Skeletal muscle satellite cell (primary cell): ENCODE results near the gene TMEM163.

Experiments
- H3K27me3 ChIP-seq: 2 replicates; pipeline ENCODE4 v1.7.0; 2013; ENCODE audit warnings: low read length; ENCODE audit not compliant: control insufficient read depth, insufficient read depth
- H3K36me3 ChIP-seq: 2 replicates; pipeline ENCODE4 v1.7.0; 2013; ENCODE audit warnings: mild to moderate bottlenecking, control low read depth, low read length; ENCODE audit not compliant: insufficient read depth
- H3K4me1 ChIP-seq: 2 replicates; pipeline ENCODE4 v1.7.0; 2013; ENCODE audit warnings: low read length; ENCODE audit not compliant: control insufficient read depth, insufficient read depth
- H3K4me2 ChIP-seq: 2 replicates; pipeline ENCODE4 v1.7.0; 2013; ENCODE audit warnings: mild to moderate bottlenecking, low read length
- H3K4me3 ChIP-seq: 2 replicates; pipeline ENCODE4 v1.7.0; 2013; ENCODE audit warnings: low read length
- H3K9ac ChIP-seq: 2 replicates; pipeline ENCODE4 v1.7.0; 2013; ENCODE audit warnings: mild to moderate bottlenecking, low read depth, low read length, moderate library complexity
- H3K9me3 ChIP-seq: replicated peaks from 2 replicates; pipeline ENCODE4 v1.7.0; 2013; ENCODE audit warnings: mild to moderate bottlenecking, control low read depth, low read length

TMEM163 gene

DNA sequence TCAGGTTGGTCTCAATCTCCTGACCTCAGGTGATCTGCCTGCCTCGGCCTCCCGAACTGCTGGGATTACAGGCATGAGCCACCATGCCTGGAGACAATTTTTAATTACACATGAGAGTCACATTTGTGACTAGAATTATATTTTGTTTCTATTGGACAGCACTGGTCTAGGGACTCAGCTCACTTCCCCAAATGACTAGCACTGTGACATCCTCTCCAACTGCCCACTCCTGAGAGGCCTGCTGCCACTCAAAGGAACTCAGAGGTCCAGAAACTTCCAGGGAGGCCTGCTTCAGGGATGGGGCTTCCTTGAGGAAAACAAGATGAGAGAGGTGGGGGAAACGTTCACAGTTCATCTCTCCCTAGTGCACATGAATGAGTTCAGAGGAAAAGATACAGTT, 29.5 kb downstream of the TMEM163 start:
- peaks cover 5% of the 10 kb centered on the region for H3K27me3 ChIP-seq
- H3K4me1 ChIP-seq, result no peaks in the 10 kb centered on the region
- no peaks in the 10 kb centered on the region for H3K9me3 ChIP-seq
- H3K4me2 ChIP-seq, result no peak overlapping the region
- H3K4me3 ChIP-seq, result no peak overlapping the region
- H3K9ac ChIP-seq, result no peak overlapping the region
- no peaks in the 10 kb centered on the region for H3K36me3 ChIP-seq

DNA sequence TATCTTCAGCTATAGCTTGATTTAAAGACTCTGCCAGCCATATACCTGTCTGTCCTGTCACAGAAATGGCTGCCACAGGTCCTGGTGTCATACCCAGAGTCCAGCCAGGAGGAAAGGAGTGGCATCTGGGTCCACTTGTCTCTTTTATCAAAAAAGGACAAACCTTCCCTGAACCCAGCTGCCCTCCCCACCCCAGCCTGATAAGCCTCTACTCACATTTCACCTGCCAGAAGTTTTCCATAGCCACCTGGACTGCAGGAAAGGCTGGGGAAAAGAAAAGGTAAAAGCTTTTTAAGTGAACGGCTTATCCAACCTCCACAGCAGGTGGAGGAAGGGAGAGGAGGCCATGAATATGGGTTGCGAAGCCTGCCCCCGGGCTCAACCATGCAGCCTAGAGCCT, 32.8 kb downstream of the TMEM163 start:
- H3K27me3 ChIP-seq, result no peaks in the 10 kb centered on the region
- H3K4me3 ChIP-seq, result no peak overlapping the region

DNA sequence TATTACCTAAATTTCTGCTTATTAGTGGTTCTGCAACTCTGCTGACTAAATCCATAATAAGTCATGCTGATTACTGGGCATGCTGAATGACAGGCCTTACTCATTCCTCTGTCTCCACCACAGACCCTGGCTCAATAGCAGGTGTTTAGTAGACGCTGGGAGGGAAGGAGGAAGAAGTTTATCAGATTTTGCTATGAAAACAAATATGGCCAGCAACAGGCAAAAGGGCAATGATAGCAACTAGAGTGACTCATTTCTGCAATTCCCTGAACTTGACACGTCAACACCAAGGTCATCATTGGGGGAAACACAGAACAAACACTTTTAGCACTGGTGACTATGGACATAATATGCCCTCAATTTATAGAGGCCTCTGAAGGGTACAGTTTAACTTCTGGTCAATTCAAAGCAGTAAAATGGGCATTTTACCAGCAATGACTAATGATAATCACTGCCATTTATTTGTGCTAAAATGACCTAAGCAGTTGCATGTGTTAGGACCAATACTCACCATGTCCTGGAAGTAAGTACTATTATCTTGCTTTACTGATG, 35.2 kb downstream of the TMEM163 start:
- Histone ChIP-seq H3K36me3 (no peaks in the 10 kb centered on the region), H3K4me3 (no peak overlapping the region), H3K9ac (no peak overlapping the region), H3K4me1 (no peaks in the 10 kb centered on the region), H3K9me3 (no peaks in the 10 kb centered on the region), H3K27me3 (no peaks in the 10 kb centered on the region), H3K4me2 (no peak overlapping the region)

More for the DNA sequence above, 32.8 kb downstream of the TMEM163 start:
- H3K9me3 ChIP-seq, result no peaks in the 10 kb centered on the region
- no peaks in the 10 kb centered on the region for H3K4me1 ChIP-seq
- H3K4me2 ChIP-seq, result no peak overlapping the region
- no peak overlapping the region for H3K9ac ChIP-seq
- no peaks in the 10 kb centered on the region for H3K36me3 ChIP-seq

DNA sequence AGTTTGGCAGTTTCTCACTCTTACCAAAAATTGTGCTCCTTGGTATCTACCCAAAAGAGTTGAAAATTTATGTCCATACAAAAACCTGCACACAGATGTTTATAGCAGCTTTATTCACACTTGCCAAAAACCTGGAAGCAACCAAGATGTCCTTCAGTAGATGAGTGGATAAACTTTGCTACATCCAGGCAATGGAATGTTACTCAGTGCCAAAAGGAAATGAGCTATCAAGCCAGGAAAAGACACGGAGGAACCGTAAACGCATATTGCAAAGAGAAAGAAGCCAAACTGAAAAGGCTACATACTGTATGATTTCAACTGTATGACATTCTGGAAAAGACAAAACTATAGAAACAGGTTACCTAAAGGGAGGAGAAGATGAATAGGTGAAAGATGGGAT, 36.1 kb downstream of the TMEM163 start:
- Histone ChIP-seq H3K9ac (no peak overlapping the region), H3K9me3 (no peaks in the 10 kb centered on the region), H3K4me2 (no peak overlapping the region), H3K4me3 (no peak overlapping the region), H3K4me1 (no peaks in the 10 kb centered on the region), H3K36me3 (no peaks in the 10 kb centered on the region), H3K27me3 (no peaks in the 10 kb centered on the region)

DNA sequence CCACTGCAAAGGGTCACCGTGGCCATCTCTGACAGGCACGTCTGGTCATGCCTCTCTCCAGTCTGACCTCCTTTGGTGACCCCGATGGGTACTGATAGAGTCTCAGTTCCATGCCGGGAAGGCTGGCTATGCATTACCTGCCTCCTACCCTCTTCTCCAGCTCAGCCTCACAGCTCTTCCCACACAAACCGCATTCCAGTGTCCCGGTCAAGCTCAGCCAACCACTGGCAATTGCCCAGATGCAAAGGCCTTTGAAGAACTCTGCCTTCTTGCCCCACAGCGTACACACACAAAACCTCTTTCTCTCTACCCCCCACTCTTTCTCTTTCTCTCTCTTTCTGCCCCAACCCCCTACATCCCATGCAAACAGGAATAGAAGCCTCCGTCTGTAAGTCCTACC, 37.6 kb downstream of the TMEM163 start:
- Histone ChIP-seq H3K9me3 (no peaks in the 10 kb centered on the region), H3K9ac (no peak overlapping the region), H3K36me3 (no peaks in the 10 kb centered on the region), H3K4me1 (no peaks in the 10 kb centered on the region), H3K4me3 (no peak overlapping the region), H3K27me3 (no peaks in the 10 kb centered on the region), H3K4me2 (no peak overlapping the region)

DNA sequence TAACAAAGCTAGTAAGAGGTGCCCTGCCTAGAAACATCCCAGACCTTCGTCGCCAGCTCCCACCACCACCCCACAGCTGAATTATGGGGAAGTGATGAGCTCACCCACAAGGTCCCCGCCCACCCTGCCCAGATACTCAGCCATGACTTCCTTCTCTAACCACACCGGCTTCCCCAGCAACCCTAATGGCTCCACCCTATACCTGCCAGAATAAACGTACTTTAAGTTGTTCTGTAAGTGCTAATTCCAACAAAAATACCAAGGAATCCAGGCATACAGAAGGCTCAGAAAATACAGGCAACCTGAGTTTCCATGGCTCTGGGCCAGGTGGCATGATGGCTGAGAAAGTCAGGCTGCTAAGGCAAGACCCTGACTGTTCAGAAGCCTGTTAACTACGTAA, 39.1 kb downstream of the TMEM163 start:
- Histone ChIP-seq H3K4me1 (no peaks in the 10 kb centered on the region), H3K9ac (no peak overlapping the region), H3K4me2 (no peak overlapping the region), H3K36me3 (no peaks in the 10 kb centered on the region), H3K27me3 (no peaks in the 10 kb centered on the region), H3K9me3 (no peaks in the 10 kb centered on the region), H3K4me3 (no peak overlapping the region)

DNA sequence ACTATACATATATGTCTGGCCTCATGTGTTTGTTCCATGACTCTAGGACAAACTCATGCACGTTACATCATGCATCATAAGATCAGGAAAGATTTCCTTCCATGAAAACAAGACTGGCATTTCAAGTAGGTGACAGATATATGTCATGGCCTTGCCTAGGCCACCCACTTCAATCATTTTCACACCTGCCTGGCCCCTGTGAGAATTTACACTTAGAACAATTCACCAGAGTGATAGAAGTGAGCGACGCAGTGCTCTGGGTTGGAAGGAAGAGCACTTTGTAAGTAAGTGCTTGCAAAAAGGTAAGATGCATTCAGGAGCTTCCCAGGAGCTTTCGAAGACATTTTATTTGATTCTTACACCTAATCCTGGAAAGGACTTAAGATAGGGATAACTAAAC, 39.5 kb downstream of the TMEM163 start:
- Histone ChIP-seq H3K4me1 (no peaks in the 10 kb centered on the region), H3K9me3 (no peaks in the 10 kb centered on the region), H3K9ac (no peak overlapping the region), H3K4me2 (no peak overlapping the region), H3K4me3 (no peak overlapping the region), H3K27me3 (no peaks in the 10 kb centered on the region), H3K36me3 (no peaks in the 10 kb centered on the region)

DNA sequence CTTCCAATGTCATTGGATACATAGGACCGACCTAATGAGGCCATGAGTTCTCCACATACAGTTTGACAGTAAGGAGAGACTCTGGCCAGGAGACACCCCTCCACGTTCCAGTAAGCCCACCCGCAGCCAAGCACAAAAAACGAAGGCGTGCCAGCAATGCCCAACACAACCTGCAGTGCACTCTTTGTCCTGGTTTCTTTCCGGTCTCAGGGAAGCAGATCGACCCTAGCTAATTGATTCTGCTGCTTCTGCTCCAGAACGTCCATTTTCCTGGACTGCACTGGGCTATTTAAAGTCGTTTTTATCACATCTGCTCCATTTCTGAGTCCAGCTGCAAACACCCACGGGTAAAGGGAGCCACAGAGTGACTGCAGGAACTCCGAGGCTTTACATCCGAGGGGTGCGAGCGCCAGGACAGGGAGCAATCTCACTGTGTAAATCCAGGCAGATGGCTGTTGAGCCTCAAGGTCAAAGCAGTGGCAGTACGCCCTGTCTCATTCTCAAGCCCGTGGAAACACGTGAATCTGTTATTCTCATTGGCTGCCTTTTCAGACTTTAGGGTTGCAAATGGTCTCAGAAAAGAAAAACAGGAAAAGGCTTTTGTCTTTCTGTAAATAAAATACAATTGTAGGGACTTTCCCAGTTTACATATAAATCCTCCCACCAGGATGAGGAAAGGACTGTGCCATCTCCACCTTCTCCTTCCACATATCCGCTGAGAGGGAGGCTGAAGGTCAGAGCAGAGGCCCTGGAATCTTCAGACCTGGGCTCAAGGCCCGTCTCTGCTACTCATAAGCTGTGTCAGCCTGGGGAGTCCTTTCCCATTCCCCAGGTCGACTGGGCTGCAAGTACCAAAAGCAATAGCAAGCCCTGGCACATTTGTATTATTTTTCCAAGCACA, 40.7 kb downstream of the TMEM163 start:
- Histone ChIP-seq H3K4me1 (no peaks in the 10 kb centered on the region), H3K9me3 (no peaks in the 10 kb centered on the region), H3K27me3 (no peaks in the 10 kb centered on the region), H3K4me2 (no peak overlapping the region), H3K4me3 (no peak overlapping the region), H3K36me3 (no peaks in the 10 kb centered on the region), H3K9ac (no peak overlapping the region)

DNA sequence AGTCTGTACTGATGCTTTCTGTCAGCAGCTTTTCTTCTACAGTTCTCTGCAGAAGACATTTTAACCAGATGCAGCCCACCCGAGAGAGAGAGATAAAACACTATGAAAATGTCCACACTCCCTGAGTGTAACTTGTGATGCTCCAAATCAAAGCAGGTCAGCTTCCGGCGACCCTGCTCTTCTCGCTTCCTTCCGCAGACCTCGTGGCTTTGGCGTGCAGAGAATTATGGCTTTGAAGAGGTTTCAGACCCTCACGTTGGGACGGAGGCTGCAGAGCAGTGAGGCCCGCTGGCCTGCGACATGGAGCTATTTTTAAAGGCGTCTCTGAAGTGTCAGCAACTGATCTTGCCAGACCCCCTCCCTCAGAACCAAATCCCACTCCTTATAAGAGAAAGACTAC, 41.8 kb downstream of the TMEM163 start:
- H3K4me2 ChIP-seq, result no peak overlapping the region
- H3K9ac ChIP-seq, result no peak overlapping the region
- no peaks in the 10 kb centered on the region for H3K36me3 ChIP-seq
- no peak overlapping the region for H3K4me3 ChIP-seq
- H3K4me1 ChIP-seq, result no peaks in the 10 kb centered on the region
- no peaks in the 10 kb centered on the region for H3K9me3 ChIP-seq
- H3K27me3 ChIP-seq, result no peaks in the 10 kb centered on the region

DNA sequence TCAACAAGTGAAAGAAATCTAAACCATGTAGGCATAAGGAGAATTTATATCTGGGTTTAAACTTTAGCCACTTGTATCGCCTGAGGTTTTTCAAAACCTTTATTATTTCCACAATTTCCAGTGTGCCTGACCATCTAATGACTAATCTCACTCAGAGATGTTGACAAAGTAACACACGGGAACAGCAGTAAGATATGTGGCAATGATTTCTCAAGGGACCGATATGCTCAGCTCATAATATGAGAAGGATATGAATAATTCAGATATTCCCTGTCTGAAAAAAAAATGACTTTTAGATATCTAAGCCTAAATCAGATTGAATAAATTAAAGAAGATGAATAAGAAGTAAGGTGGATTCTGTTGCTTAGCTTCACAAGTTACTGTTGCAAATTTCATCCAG, 43.5 kb downstream of the TMEM163 start:
- Histone ChIP-seq H3K9ac (no peak overlapping the region), H3K36me3 (no peaks in the 10 kb centered on the region), H3K27me3 (no peaks in the 10 kb centered on the region), H3K4me3 (no peak overlapping the region), H3K4me1 (no peaks in the 10 kb centered on the region), H3K4me2 (no peak overlapping the region), H3K9me3 (no peaks in the 10 kb centered on the region)

DNA sequence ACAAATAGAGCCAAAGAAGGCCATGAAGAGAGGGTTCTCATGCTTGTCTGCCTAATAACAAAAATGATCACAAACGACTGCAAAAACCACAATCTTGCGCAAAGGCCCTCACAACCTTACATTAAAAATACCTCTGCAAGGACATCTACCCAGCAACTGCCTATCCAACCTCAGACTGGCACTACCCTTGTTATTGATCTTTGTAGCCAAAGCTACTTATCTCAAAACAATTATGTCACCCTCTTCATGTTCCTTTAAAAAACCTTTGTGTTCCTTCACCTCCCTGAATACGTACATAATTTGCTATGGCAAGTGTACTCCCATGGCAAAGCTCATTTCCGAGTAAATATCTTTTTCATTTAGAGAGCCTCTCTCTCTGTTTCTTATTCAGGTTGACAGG, 44.1 kb downstream of the TMEM163 start:
- Histone ChIP-seq H3K4me1 (no peaks in the 10 kb centered on the region), H3K4me3 (no peak overlapping the region)

DNA sequence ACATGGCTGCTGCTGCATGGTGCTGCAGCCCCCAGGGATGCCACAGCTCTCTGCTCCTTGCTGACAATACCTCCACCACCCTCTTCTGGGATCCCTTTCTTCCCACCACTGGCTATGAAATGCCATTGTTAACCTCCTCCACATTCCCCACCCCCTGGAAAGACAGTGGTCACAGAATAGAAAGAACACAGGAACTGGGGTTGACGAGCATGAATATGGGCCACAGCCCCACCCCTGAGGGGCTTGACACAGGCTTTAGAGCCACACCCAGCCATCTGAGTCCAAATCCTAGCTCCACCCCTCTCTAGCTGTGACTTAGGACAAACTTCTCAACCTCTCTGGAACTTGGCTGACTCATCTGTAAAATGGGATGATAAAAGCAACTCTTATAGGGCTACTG, 47.3 kb downstream of the TMEM163 start:
- no peaks in the 10 kb centered on the region for H3K4me1 ChIP-seq
- no peaks in the 10 kb centered on the region for H3K27me3 ChIP-seq
- H3K4me2 ChIP-seq, result no peak overlapping the region
- no peak overlapping the region for H3K4me3 ChIP-seq
- no peak overlapping the region for H3K9ac ChIP-seq
- no peaks in the 10 kb centered on the region for H3K36me3 ChIP-seq
- H3K9me3 ChIP-seq, result no peaks in the 10 kb centered on the region

More for the DNA sequence above, 44.1 kb downstream of the TMEM163 start:
- H3K27me3 ChIP-seq, result no peaks in the 10 kb centered on the region
- H3K9me3 ChIP-seq, result no peaks in the 10 kb centered on the region
- no peak overlapping the region for H3K9ac ChIP-seq
- H3K4me2 ChIP-seq, result no peak overlapping the region
- no peaks in the 10 kb centered on the region for H3K36me3 ChIP-seq
